Panc1 (cell line): ENCODE results near the gene MID2. TPM values are rescaled to one million over a fixed set of nuclear protein-coding genes. Genes with fewer than 3 reads are reported as not detected.

Experiments
- ATAC-seq: fragments of 200-7000 bp; cut with Tn5 transposase; 2 replicates; pipeline ENCODE4 v1.9.1; 2020; ENCODE audit warnings: mild to moderate bottlenecking, moderate library complexity
- BruUV-seq: library from RNA; stranded (reverse); fragments of 400-500 nt; replicated peaks from 2 replicates; lab custom pipeline; 2021; lab: Mats Ljungman, UMichigan
- CTCF ChIA-PET: fragments of 300-600 bp; sonication (Branson Sonifier 250); formaldehyde crosslinking; loops from one replicate; lab custom pipeline; 2022; ENCODE audit warnings: antibody characterized with exemption; lab: Charles Lee
- POLR2A ChIA-PET: fragments of 300-600 bp; sonication (Branson Sonifier 250); formaldehyde crosslinking; loops from one replicate; lab custom pipeline; 2022; ENCODE audit warnings: antibody characterized with exemption; lab: Charles Lee
- DNase-seq: peaks from one replicate; pipeline ENCODE4 v3.0.0-alpha.2; 2010; ENCODE audit warnings: low read depth, low spot score
- H3K27ac ChIP-seq: 2 replicates; pipeline ENCODE4 v1.5.1; 2011; ENCODE audit warnings: mild to moderate bottlenecking, low read length, inconsistent platforms
- H3K27me3 ChIP-seq: fragments of 200-500 bp; sonication (Bioruptor generic); 2 replicates; pipeline ENCODE4 v1.6.0; 2014; ENCODE audit warnings: low read length, inconsistent platforms; ENCODE audit not compliant: control insufficient read depth, insufficient read depth
- H3K36me3 ChIP-seq: fragments of 200-500 bp; sonication (Bioruptor generic); 2 replicates; pipeline ENCODE4 v1.5.1; 2014; ENCODE audit warnings: inconsistent platforms, mild to moderate bottlenecking, low read length, moderate library complexity; ENCODE audit not compliant: control insufficient read depth, insufficient read depth
- H3K4me1 ChIP-seq: 2 replicates; pipeline ENCODE4 v1.5.1; 2011; ENCODE audit warnings: inconsistent platforms, mild to moderate bottlenecking, low read length, moderate library complexity; ENCODE audit not compliant: control insufficient read depth, insufficient read depth
- H3K4me3 ChIP-seq, 2 experiments: 2 replicates each; pipeline ENCODE4 v1.5.1; 2011 to 2012; ENCODE audit warnings: low read depth in 2 of 2, low read length in 2 of 2, mild to moderate bottlenecking in 2 of 2, inconsistent platforms in 1 of 2, moderate library complexity in 1 of 2
- H3K9me3 ChIP-seq: fragments of 200-500 bp; sonication (Bioruptor generic); 2 replicates; pipeline ENCODE4 v1.5.1; 2014; ENCODE audit warnings: low read depth, mild to moderate bottlenecking, inconsistent platforms, low read length, moderate library complexity; ENCODE audit not compliant: control insufficient read depth, insufficient read depth
- POLR2AphosphoS5 ChIP-seq: IDR thresholded peaks from 2 replicates; pipeline ENCODE4 v1.6.1; 2012; ENCODE audit warnings: mild to moderate bottlenecking, low read depth, low read length, moderate library complexity
- SIN3A ChIP-seq: IDR thresholded peaks from 2 replicates; pipeline ENCODE4 v1.6.1; 2012; ENCODE audit warnings: low read depth, mild to moderate bottlenecking, low read length, moderate library complexity, borderline replicate concordance; ENCODE audit not compliant: insufficient read depth
- TCF7L2 ChIP-seq: IDR thresholded peaks from 2 replicates; pipeline ENCODE4 v1.6.1; 2011; ENCODE audit warnings: mild to moderate bottlenecking, low read depth, low read length, inconsistent platforms
- in situ Hi-C: cut with HindIII; loops from 2 replicates; pipeline ENCODE4 v1.10.0; 2016; ENCODE audit warnings: low sequenced_read_pairs, low pct_unique_long_range_greater_than_20kb
- intact Hi-C: fragments of 100-400 bp; cut with micrococcal nuclease; formaldehyde crosslinking; loops from one replicate; pipeline ENCODE4 v1.10.0; 2022; ENCODE audit not compliant: unreplicated experiment
- total RNA-seq: library from RNA; stranded (reverse); gene quantifications from one replicate; pipeline ENCODE4 v1.2.1, GENCODE V29; 2021; ENCODE audit not compliant: unreplicated experiment
- TF ChIP-seq, protein P1 (sequence below), 2 experiments: IDR thresholded peaks; 2 replicates each; pipeline ENCODE4 v1.6.1; 2011 to 2012; ENCODE audit warnings: low read depth in 2 of 2, control low read depth in 1 of 2, low read length in 1 of 2, mild to moderate bottlenecking in 1 of 2, moderate library complexity in 1 of 2; ENCODE audit not compliant: insufficient read depth in 1 of 2
- TF ChIP-seq, protein P2 (sequence below): fragments of 450-650 bp; IDR thresholded peaks from 2 replicates; pipeline ENCODE4 v1.5.1; 2017; ENCODE audit warnings: mild to moderate bottlenecking

The MID2 gene
- total RNA-seq, 1 experiment from 2014 or later: 24.7 TPM

GRCh38 chrX:107935200-107935599 lies 109.5 kb downstream of the MID2 start:
- H3K27me3 ChIP-seq: no peaks in the 10 kb centered on the region
- ATAC-seq: peak; percentile 46; the same call in 1 of the 2 replicates
- ChIA-PET POLR2A (no interaction called here), CTCF (no interaction called here)
- TF ChIP-seq POLR2AphosphoS5: no peak
- TF ChIP-seq, protein P1, sequence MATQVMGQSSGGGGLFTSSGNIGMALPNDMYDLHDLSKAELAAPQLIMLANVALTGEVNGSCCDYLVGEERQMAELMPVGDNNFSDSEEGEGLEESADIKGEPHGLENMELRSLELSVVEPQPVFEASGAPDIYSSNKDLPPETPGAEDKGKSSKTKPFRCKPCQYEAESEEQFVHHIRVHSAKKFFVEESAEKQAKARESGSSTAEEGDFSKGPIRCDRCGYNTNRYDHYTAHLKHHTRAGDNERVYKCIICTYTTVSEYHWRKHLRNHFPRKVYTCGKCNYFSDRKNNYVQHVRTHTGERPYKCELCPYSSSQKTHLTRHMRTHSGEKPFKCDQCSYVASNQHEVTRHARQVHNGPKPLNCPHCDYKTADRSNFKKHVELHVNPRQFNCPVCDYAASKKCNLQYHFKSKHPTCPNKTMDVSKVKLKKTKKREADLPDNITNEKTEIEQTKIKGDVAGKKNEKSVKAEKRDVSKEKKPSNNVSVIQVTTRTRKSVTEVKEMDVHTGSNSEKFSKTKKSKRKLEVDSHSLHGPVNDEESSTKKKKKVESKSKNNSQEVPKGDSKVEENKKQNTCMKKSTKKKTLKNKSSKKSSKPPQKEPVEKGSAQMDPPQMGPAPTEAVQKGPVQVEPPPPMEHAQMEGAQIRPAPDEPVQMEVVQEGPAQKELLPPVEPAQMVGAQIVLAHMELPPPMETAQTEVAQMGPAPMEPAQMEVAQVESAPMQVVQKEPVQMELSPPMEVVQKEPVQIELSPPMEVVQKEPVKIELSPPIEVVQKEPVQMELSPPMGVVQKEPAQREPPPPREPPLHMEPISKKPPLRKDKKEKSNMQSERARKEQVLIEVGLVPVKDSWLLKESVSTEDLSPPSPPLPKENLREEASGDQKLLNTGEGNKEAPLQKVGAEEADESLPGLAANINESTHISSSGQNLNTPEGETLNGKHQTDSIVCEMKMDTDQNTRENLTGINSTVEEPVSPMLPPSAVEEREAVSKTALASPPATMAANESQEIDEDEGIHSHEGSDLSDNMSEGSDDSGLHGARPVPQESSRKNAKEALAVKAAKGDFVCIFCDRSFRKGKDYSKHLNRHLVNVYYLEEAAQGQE (IDR thresholded peaks at IDR 0.05; ENCODE audit: insufficient read depth in 1 of 2, low read depth in 2 of 2, low read length in 1 of 2): no peak
- no peak for TF ChIP-seq TCF7L2
- TF ChIP-seq, protein P2, sequence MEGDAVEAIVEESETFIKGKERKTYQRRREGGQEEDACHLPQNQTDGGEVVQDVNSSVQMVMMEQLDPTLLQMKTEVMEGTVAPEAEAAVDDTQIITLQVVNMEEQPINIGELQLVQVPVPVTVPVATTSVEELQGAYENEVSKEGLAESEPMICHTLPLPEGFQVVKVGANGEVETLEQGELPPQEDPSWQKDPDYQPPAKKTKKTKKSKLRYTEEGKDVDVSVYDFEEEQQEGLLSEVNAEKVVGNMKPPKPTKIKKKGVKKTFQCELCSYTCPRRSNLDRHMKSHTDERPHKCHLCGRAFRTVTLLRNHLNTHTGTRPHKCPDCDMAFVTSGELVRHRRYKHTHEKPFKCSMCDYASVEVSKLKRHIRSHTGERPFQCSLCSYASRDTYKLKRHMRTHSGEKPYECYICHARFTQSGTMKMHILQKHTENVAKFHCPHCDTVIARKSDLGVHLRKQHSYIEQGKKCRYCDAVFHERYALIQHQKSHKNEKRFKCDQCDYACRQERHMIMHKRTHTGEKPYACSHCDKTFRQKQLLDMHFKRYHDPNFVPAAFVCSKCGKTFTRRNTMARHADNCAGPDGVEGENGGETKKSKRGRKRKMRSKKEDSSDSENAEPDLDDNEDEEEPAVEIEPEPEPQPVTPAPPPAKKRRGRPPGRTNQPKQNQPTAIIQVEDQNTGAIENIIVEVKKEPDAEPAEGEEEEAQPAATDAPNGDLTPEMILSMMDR: no peak
- TF ChIP-seq SIN3A: no peak
- no peaks in the 10 kb centered on the region for H3K9me3 ChIP-seq
- no peaks in the 10 kb centered on the region for H3K36me3 ChIP-seq
- in situ Hi-C loops: no loop called here
- intact Hi-C loops: loop anchor here (10.0 kb wide), 1 partner anchor 140 kb away; no protein-coding TSS in a partner anchor
- H3K27ac ChIP-seq: no peak overlapping the region
- DNase-seq: peak; percentile 2
- BruUV-seq: no TSS peak
- H3K4me3 ChIP-seq: peak overlapping the region; percentile 32 to 70; a peak in 3 of 4 replicates
- H3K4me1 ChIP-seq: no peaks in the 10 kb centered on the region

DNA sequence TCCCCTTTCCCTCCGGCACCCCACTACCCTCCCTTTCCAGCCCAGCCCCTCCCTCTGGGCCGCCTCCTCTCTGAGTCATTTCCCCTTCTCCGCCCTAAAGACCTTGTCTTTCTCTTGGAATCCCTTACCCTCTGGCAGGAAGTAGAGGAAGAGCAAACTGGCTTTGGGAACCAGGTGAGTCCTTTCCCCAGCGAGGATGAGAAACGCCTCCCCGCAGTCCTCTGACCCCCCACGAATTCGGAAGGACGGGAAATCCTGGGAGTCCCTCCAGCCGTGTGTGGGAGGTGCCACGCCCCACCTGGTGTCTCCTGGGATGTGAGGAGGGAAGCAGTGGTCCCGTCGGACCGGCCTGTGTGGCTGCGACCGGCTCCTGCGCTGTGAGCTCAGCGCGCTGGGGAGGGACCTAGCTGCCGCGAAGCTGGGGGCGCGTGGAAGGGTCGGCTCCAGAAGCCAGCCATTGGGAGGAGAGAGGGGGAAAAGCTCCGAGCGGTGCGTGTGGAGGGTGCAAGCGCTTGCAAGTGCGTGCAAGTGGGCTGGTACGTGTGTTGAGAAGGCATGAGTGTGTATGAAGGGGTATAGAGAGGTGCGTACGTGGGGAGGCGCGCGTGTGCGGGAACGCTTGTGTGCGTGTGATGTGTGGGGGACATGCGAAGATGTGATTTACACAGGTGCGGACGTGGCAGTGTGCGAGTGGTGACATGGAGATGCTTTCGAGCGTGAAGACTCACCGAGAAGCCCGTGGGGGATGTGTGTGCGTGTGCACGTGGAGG lies 110.2 kb downstream of the MID2 start:
- POLR2A ChIA-PET: no interaction called here
- CTCF ChIA-PET: no interaction called here
- in situ Hi-C loops: no loop called here
- ATAC-seq (peak; percentile 73), DNase-seq (peak; percentile 8)
- peak overlapping the region; percentile 32 to 70 for H3K4me3 ChIP-seq
- H3K4me1 ChIP-seq: no peaks in the 10 kb centered on the region
- intact Hi-C loops: loop anchor here (10.0 kb wide), 1 partner anchor 139 kb away; no protein-coding TSS in a partner anchor
- no peaks in the 10 kb centered on the region for H3K36me3 ChIP-seq
- H3K27ac ChIP-seq: no peak overlapping the region
- no TSS peak for BruUV-seq
- H3K27me3 ChIP-seq: no peaks in the 10 kb centered on the region
- no peak for TF ChIP-seq TCF7L2
- TF ChIP-seq, protein P1 (IDR thresholded peaks at IDR 0.05; ENCODE audit: insufficient read depth in 1 of 2, low read depth in 2 of 2, low read length in 1 of 2): no peak
- TF ChIP-seq, protein P2: no peak
- TF ChIP-seq POLR2AphosphoS5: no peak
- no peak for TF ChIP-seq SIN3A
- H3K9me3 ChIP-seq: no peaks in the 10 kb centered on the region
